Islet of Langerhans (tissue), 1 donor: Measurements from ENCODE around the gene PTGIR.

Experiments
- FAIRE-seq: peaks from one replicate; lab custom pipeline; 2011; peaks lifted over from hg19 to GRCh38; lab: Jason Lieb, UNC

PTGIR gene

DNA sequence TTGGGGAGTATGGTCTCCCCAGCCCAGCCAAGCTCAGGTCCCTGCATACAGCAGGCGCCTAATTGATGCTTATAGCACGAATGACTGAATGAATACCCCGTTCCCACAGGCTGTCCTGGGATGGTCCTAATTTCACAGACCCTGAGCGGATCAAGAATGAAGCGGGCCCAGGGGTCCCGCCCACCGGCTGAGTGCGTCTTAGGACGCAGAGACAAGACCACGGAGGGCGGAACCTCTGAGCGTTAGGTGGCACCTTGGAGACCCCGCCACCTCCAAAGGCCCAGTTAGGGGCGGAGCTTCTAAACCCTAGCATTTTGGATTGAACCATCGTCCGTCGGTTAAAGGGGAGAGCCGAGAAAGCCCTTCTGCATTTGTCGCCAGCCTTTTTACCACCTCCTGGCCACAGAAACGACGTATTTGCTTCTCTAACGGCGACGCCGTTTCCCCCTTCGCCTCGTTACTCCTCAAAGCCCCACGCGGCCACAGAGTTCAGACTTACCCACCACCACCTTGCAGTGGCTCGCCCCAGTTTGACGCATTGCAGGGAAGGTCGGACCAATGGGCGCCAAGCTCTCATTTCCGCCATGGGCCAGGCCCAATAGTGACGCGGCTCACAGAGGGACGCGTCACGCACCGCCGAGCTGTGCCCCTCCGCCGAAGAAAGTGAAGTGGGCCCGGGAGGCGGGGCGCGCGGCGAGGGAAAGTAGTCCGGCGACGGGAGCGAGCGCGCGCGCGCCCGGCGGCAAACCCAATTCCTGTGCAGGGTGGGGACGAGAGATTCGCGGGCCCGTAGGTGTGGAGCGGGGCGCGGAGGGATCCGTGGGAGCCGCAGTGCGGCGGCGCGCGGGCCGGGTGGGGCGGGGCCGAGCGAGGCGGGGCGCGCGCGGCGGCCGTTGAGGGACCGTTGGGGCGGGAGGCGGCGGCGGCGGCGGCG, 24.2 kb downstream of the PTGIR start:
- peak; percentile 41 for FAIRE-seq

DNA sequence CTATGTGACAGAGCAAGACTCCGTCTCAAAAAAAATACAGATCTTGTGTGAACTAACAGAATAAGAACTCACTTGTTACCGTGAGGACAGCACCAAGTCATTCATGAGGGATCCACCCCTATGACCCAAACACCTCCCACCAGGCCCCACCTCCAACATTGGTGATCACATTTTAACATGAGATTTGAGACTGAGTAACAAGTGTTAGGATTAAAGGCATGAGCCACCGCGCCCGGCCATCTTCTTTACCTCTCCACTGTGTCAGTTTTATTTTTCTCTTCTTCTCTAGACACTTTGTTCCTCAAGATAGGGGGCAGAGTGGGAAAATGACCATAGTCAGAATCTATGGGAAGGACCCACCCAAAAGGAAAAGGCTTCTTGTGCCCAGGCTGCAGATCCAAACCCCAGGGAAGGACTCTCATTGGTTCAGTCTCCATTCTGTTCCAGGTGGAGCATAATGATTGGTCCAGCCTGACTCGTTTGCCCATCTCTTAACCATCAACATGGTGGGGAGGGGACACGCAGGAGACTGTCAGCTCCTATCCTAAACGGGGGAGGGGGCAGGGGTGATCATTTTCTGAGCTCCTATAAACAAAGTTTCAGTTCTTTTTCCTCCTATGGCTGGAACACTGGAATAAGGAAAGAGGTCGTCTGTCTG, 25.0 kb downstream of the PTGIR start:
- FAIRE-seq = no peak

DNA sequence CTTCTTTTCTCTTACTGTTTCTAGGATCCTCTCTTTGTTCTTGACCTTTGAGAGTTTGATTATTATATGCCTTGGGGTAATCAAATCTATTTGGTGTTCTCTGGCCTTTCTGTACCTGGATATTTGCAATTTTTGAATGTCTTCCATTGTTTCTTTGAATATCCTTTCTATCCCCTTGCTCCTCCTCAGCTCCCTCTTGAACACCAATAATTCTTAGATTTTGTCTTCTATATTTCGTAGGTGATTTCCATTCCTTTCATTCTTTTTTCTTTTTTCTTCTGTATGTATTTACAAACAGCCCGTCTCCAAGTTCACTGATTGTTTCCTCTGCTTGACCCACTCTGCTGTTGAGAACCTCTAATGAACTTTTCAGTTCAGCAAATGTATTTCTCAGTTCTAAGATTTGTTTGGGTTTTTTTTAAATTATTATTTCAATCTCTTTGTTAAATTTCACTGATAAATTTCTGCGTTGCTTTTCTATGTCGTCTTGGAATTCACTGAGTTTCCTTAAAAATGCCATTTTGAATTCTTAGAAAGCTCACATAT, 26.4 kb downstream of the PTGIR start:
- FAIRE-seq = no peak

DNA sequence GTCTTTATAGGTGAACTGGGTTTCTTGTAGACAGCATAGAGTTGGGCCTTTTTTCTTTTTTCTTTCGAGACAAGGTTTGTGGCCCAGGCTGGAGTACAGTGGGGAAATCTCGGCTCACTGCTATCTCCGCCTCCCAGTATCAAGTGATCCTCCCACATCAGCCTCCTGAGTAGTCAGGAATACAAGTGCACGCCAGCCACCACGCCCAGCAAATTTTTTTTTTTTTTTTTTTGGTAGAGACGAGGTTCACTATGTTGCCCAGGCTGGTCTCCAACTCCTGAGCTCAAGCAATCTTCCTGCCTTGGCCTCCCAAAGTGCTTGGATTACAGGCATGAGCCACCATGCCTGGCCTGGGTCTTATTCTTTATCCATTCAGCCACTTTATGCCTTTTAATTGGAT, 28.9 kb downstream of the PTGIR start:
- FAIRE-seq = no peak

DNA sequence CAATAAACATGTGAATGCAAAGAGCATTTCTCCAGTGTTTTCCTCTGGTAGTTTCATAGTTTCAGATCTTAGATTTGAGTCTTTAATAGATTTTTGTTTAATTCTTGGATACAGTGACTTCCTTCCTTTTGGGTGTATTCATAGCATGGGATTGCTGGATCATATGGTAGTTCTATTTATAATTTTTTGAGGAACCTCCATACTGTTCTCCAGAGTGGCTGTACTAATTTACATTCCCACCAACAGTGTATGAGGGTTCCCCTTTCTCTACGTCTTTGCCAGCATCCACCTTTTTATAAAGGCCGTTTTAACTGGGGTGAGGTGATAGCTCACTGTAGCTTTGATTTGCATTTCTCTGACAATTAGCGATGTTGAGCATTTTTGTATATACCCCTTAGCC, 33.0 kb downstream of the PTGIR start:
- FAIRE-seq = no peak

DNA sequence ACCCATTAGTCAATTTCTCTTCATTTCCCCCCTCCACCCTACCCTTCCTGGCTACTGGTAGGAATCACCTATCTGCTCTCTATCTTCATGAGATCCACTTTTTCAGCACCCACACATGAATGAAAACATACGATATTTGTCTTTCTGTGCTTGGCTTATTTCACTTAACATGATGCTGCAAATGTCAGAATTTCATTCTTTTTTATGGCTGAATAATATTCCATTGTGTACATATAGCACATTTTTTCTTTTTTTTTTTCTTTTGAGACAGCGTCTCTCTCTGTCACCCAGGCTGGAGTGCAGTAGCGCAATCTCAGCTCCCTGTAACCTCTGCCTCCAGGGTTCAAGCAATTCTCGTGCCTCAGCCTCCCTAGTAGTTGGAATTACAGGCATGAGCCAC, 33.6 kb downstream of the PTGIR start:
- no peak for FAIRE-seq

DNA sequence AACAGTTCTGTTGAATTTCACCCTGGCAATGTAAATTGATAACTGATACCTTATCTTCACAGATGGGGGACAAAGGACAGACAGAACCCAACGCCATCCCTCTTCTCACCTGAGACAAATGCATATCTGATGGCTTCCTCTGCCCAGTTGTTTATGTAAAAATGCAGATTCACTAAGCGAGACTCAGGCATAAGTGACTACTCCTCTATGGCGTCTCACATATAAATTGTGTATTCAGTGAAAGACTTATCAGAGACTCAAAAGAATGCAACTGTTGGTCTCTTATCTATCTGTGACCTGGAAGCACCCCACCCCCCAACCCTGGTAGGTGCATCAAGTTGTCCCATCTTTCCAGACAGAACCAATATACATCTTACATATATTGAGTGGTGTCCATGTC, 37.0 kb downstream of the PTGIR start:
- FAIRE-seq = no peak

DNA sequence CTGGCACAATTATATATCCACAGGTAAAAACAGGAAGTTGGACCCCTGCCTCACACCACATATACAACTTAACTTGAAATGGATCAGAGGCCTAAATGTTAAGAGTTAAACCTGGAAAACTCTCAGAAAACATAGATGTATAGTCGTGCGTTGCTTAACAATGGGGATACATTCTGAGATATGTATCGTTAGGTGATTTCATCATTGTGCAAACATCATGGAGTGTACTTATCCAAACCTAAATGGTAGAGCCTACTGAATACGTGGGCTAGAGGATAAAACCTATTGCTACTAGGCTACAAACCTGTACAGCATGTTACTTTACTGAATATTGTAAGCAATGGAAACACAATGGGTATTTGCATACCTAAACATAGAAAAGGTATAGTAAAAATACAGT, 38.6 kb downstream of the PTGIR start:
- peak; percentile 30 for FAIRE-seq

DNA sequence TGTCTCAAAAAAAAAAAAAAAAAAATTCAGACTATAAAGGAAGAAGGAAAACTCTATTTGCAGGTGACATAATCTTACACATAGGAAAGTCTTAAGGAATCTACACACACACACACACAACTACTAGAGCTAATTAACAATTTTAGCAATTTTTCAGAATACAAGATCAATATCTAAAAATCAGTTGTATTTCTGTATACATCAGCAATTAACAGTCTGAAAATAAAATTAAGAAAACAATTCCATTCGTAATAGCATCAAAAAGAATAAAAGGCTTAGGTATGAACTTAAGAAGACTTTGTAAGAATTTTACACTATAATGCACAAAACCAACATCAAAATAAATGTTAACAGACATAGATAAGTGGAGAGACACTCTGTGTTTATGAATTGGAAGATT, 39.4 kb downstream of the PTGIR start:
- no peak for FAIRE-seq

DNA sequence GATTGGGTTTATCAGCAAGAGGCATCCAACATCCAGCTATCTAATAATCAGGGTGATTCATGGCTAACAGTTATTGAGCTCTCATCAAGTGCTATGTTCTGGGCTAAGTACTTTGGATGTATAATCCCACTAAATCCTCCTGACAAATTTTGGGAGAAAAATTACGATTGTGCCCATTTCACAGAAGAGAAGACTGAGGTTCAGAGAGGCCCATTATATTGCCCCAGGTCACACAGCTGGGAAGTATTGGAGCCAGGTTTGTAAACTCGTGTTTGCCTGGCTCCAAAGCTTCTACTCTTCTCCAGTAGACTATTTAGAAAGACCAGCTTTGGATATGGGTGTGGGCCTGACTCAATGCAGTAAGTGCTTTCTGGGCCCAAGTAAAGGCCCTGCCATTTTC, 44.6 kb downstream of the PTGIR start:
- no peak for FAIRE-seq

DNA sequence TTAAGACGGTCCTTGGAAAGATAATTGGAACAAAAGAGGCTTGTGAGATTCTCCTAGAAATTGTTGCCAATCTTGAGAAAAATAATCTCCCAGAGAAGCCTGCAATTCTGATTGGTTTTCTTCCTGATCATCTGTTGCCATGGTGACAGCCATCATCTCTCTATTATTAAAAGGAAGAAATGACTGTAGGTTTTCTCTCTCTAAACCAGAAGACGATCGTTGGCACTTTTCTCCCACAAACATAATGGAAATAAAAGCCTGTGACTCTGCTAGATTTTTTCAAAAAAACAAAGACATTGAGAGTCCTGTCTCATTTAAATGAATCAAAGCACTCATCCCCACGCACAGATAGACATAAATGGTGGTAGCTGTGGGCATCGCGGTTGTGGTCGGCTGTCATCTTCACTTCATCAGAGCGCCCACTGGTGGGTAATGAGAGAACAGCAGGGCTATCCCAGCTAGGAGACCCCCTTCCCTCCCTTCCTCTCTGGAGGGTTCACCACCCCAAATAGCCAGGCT, 45.5 kb downstream of the PTGIR start:
- FAIRE-seq = no peak

DNA sequence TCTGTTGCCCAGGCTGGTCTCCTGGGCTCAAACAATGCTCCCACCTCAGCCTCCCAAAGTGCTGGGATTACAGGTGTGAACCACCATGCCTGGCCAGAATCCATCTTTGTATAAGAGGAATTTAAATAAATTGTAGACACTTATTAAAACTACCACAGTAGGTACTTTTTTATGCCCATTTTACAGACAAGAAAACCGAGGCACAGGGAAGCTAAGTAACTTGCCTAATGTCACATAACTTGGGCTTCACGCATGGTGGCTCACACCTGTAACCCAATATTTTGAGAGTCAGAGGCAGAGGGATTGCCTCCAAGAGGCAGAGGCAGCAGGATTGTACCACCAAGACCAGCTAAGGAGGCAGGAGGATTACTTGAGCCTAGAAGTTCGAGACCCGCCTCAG, 46.4 kb downstream of the PTGIR start:
- FAIRE-seq = no peak

DNA sequence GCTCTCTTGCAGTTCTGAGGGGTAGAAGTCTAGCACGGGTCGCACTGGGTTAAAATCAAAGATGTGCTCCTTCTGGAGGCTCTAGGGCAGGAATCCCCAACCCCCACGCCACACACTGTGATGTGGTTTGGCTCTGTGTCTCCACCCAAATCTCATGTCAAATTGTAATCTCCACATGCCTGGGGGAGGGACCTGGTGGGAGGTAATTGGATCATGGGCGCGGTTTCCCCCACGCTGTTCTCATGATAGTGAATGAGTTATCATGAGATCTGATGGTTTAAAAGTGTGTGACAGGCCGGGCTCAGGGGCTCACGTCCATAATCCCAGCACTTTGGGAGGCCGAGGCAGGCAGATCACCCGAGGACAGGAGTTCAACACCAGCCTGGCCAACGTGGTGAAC, 50.4 kb downstream of the PTGIR start:
- FAIRE-seq = no peak

DNA sequence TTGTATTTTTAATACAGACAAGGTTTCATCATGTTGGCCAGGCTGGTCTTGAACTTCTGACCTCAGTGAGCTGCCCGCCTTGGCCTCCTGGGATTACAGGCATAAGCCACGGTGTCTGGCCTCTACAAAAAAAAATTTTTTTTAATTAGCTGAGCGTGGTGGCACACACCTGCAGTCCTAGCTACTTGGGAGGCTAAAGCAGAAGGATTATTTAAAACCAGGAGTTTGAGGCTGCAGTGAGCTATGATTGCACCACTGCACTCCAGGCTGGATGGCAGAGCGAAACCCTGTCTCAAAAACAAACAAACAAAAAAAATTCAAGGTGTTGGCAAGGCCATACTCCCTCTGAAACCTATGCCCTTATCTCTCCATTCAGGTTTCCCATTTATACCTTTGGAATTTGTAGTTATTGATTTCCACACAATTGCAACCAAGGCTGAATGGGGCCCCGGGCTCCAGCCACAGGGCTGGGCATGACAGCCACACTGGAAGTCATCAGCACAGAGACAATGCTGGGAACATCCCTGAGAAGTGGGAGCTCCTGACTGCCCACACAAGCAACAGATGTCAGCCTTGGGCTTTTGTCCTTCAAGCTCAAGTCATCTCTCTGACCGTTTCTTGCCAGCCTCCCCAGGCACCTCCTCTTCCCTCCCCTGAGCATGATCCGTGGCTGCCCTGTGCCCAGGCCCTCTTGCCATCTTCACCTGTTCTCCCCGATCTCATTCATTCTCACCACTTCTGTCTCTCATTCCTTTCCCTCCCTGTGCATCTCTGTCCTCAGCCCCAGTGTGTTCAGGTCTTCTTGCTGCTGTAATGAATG, 51.0 kb downstream of the PTGIR start:
- FAIRE-seq = no peak

DNA sequence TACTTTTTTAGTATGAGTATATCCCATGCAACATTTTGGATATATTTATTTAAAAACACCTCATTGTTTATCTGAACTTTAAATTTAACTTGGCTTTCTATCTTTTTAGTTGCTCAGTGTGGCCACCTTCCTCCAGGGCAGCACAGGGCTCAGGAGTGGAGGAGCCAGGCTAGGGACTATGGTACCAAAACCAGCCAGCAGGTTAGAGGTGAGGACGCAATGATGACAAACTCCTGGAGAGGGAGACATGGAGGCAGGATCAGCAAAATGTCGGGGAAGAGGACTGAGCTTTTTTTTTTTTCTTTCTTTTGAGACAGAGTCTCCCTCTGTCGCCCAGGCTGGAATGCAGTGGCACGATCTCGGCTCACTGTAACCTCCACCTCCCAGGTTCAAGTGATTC, 53.4 kb downstream of the PTGIR start:
- no peak for FAIRE-seq
